Mesothelial cell of epicardium (in vitro differentiated cells): ENCODE data around the gene SH3RF3. TPM values are rescaled to one million over a fixed set of nuclear protein-coding genes. Genes with fewer than 3 reads are reported as not detected.

Source experiments
- DNase-seq, 2 experiments: peaks; one replicate each; pipeline ENCODE4 v3.0.0; 2021; ENCODE audit warnings: low spot score in 2 of 2; ENCODE audit not compliant: unreplicated experiment in 2 of 2
- H3K27ac Mint-ChIP-seq: 2 replicates; pipeline ENCODE4 v1.8.0; 2021; ENCODE audit warnings: mixed read lengths
- H3K27me3 Mint-ChIP-seq: 2 replicates; pipeline ENCODE4 v1.8.0; 2021; ENCODE audit warnings: low read depth, mixed read lengths
- H3K36me3 Mint-ChIP-seq: 2 replicates; pipeline ENCODE4 v1.8.0; 2021; ENCODE audit warnings: mixed read lengths
- H3K4me1 Mint-ChIP-seq: 2 replicates; pipeline ENCODE4 v1.8.0; 2021; ENCODE audit warnings: mixed read lengths
- H3K4me3 Mint-ChIP-seq: 2 replicates; pipeline ENCODE4 v1.8.0; 2021; ENCODE audit warnings: mild to moderate bottlenecking, moderate library complexity, mixed read lengths
- H3K9me3 Mint-ChIP-seq: 2 replicates; pipeline ENCODE4 v1.8.0; 2021; ENCODE audit warnings: mixed read lengths
- total RNA-seq: library from RNA; stranded (reverse); gene quantifications from 3 replicates; pipeline ENCODE4 v1.2.1, GENCODE V29; 2021
- TF ChIP-seq, protein P1 (sequence below): fragments of 200-600 bp; sonication (generic); IDR thresholded peaks from one replicate; pipeline ENCODE4 v1.5.0; 2021; ENCODE audit warnings: antibody characterized with exemption; ENCODE audit not compliant: unreplicated experiment

The SH3RF3 gene
- total RNA-seq, 1 donor from 2014 or later, result 2.7 TPM

DNA sequence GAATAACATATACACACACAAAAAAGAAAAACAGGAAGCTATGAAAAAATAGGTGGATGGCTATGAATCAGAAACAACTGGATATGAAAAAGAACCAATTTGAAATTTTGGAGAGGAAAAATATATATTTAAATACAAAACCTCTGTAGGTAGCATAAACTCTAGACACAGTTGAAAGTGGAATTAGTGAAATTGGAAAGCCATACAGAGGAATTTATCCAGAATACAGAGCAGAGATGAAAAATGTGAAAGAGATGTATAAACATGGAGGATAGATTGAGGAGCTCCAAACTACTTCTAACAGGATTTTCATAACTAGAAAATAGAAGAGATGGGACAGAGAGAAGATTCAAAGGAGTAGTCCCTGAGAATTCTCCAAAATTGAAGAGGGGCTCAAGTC is 315.9 kb downstream of the SH3RF3 start:
- TF ChIP-seq, protein P1, sequence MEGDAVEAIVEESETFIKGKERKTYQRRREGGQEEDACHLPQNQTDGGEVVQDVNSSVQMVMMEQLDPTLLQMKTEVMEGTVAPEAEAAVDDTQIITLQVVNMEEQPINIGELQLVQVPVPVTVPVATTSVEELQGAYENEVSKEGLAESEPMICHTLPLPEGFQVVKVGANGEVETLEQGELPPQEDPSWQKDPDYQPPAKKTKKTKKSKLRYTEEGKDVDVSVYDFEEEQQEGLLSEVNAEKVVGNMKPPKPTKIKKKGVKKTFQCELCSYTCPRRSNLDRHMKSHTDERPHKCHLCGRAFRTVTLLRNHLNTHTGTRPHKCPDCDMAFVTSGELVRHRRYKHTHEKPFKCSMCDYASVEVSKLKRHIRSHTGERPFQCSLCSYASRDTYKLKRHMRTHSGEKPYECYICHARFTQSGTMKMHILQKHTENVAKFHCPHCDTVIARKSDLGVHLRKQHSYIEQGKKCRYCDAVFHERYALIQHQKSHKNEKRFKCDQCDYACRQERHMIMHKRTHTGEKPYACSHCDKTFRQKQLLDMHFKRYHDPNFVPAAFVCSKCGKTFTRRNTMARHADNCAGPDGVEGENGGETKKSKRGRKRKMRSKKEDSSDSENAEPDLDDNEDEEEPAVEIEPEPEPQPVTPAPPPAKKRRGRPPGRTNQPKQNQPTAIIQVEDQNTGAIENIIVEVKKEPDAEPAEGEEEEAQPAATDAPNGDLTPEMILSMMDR, result no peak
- DNase-seq, result no peak
- peaks cover 17% of the 10 kb centered on the region for H3K4me1 Mint-ChIP-seq
- no peaks in the 10 kb centered on the region for H3K27me3 Mint-ChIP-seq
- H3K27ac Mint-ChIP-seq, result no peak overlapping the region
- H3K9me3 Mint-ChIP-seq, result peaks cover 41% of the 10 kb centered on the region
- H3K4me3 Mint-ChIP-seq, result no peak overlapping the region
- peaks cover 21% of the 10 kb centered on the region for H3K36me3 Mint-ChIP-seq

DNA sequence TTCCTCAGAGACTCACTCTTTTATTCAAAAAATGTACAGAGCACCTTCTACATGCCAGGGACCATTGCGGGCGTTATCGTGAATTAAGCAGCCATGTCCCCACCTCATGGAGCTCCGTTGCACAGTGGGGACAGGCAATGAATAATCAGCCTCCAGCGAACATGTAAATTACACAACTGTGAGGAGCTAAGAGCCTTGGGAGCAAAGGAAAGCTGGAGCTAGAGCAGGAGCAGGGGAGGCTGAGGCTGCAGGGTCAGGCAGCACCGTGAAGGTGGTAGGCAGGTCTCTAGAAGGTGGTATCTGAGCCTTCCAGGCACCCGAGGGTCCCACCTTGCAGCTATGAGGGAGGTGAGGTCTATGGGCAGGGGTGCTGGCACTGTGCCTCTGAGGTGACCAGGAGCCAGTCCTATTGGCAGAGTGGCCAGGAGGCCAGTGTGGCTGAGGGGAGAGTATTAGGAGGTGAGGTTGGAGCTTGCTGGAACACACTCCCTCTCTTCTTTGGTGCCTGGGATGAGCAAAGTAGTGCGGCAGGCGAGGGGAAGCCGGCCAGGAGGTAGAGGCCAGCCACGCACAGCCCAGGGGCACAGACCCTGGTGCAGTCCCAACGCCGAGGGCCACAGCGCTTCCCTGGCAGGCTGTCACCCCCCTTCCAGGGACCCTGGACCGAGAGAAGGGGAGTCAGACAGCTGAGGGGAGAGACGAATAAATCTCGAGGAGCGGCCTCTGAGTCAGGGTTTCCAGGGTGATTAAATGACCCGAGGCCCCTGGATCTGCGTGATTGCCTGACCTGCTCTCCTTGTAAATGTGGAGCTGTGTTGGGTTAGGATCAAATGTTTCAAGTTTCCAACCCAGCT is 317.5 kb downstream of the SH3RF3 start:
- H3K4me1 Mint-ChIP-seq, result peaks cover 16% of the 10 kb centered on the region
- TF ChIP-seq, protein P1, result no peak
- peaks cover 13% of the 10 kb centered on the region for H3K36me3 Mint-ChIP-seq
- no peak for DNase-seq
- no peaks in the 10 kb centered on the region for H3K27me3 Mint-ChIP-seq
- peaks cover 32% of the 10 kb centered on the region for H3K9me3 Mint-ChIP-seq
- H3K27ac Mint-ChIP-seq, result peak overlapping the region; percentile 66
- H3K4me3 Mint-ChIP-seq, result no peak overlapping the region

DNA sequence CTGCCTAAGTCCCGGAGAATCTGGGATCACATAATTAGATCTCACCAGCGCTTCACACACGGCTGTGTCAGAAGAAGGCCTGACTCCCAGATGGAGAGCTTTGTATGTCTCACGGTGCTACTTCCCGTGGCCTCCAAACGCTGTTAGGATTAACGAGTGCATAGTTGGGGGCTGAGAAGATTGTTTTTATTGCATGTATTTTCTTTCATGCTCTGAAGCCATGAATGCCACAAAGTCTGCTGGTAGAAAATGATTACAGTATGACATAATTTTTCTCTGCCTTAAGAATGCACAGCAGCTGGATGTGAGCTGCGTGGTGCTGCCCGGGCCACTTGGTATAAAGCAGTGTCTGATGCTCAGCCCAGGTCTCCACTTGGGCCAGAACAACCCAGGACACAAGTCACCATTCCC is 318.3 kb downstream of the SH3RF3 start:
- no peaks in the 10 kb centered on the region for H3K27me3 Mint-ChIP-seq
- peak overlapping the region; percentile 61 for H3K27ac Mint-ChIP-seq
- no peak for DNase-seq
- peaks cover 29% of the 10 kb centered on the region for H3K9me3 Mint-ChIP-seq
- H3K4me1 Mint-ChIP-seq, result peaks cover 16% of the 10 kb centered on the region
- TF ChIP-seq, protein P1, result no peak
- no peak overlapping the region for H3K4me3 Mint-ChIP-seq
- peaks cover 11% of the 10 kb centered on the region for H3K36me3 Mint-ChIP-seq

DNA sequence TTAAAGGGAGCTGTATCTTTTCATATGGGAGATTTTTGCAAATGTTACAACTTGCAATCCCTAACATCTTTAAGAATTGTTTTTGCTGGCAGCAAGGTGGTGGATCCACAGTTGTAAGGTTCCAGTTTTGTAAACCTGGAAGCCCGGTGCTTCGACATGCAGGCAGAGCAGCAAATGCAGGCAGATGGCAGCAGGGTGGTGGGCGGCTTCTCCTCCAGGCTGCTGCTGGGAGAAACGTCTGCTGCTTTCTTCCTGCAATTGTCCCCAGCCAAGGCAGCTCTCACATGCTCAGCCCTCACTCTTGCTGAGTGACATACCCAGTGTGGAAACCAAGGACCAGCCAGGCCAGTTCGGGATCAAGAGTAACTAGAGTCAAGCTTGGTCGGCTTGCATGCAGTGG is 318.8 kb downstream of the SH3RF3 start:
- peaks cover 8% of the 10 kb centered on the region for H3K36me3 Mint-ChIP-seq
- H3K4me1 Mint-ChIP-seq, result peaks cover 16% of the 10 kb centered on the region
- no peak overlapping the region for H3K4me3 Mint-ChIP-seq
- TF ChIP-seq, protein P1, result no peak
- DNase-seq, result no peak
- peak overlapping the region; percentile 61 for H3K27ac Mint-ChIP-seq
- no peaks in the 10 kb centered on the region for H3K27me3 Mint-ChIP-seq
- H3K9me3 Mint-ChIP-seq, result peaks cover 24% of the 10 kb centered on the region

DNA sequence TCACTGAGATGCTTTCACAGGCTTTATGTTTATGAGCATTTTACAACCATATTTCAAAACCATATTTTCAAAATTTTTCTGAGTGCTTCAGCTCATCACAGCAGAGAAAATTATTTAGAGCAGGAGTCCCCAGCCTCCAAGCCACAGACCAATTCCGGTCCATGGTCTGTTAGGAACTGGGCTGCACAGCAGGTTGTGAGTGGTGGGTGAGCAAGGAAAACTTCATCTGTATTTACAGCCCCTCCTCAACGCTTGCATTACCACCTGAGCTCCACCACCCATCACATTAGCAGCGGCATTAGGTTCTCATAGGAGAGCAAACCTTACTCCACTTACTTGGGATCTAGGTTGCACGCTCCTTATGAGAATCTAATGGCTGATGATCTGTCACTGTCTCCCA is 319.2 kb downstream of the SH3RF3 start:
- peaks cover 8% of the 10 kb centered on the region for H3K36me3 Mint-ChIP-seq
- H3K27ac Mint-ChIP-seq, result no peak overlapping the region
- no peak overlapping the region for H3K4me3 Mint-ChIP-seq
- no peak for DNase-seq
- H3K4me1 Mint-ChIP-seq, result peaks cover 16% of the 10 kb centered on the region
- no peaks in the 10 kb centered on the region for H3K27me3 Mint-ChIP-seq
- H3K9me3 Mint-ChIP-seq, result peaks cover 21% of the 10 kb centered on the region
- TF ChIP-seq, protein P1, result no peak
